Gastroesophageal sphincter (tissue), 4 donors: Measurements from ENCODE around the gene TMEM208. TPM values are rescaled to one million over a fixed set of nuclear protein-coding genes. Genes with fewer than 3 reads are reported as not detected.

ENCODE experiments used
- ATAC-seq: fragments of 150-250 bp; one replicate; pipeline ENCODE4 v1.9.1; 2016; ENCODE audit warnings: mild to moderate bottlenecking, moderate library complexity
- H3K27ac ChIP-seq, 4 donors: fragments of 200-600 bp; sonication (generic) in 3 of 4; 1 replicate in 3 of 4; 2 replicates in 1 of 4; pipeline ENCODE4 v1.5.1; 2016 to 2019
- H3K27me3 ChIP-seq: fragments of 200-600 bp; sonication (generic); one replicate; pipeline ENCODE4 v1.5.1; 2019
- H3K36me3 ChIP-seq, 2 donors: fragments of 200-600 bp; sonication (generic); one replicate each; pipeline ENCODE4 v1.5.1; 2019; ENCODE audit warnings: control low read depth in 1 of 2
- H3K4me1 ChIP-seq, 3 donors: fragments of 200-600 bp; sonication (generic); 1 replicate in 2 of 3; 2 replicates in 1 of 3; pipeline ENCODE4 v1.5.1; 2016 to 2019; ENCODE audit warnings: control low read depth in 2 of 3
- H3K4me3 ChIP-seq, 2 donors: fragments of 200-600 bp; sonication (generic); one replicate each; pipeline ENCODE4 v1.5.1; 2019; ENCODE audit warnings: mild to moderate bottlenecking in 1 of 2, moderate library complexity in 1 of 2
- H3K9me3 ChIP-seq, 3 donors: fragments of 200-600 bp; sonication (generic); one replicate each; pipeline ENCODE4 v1.5.1; 2017 to 2019; ENCODE audit warnings: control low read depth in 2 of 3
- CTCF ChIP-seq, 4 experiments: fragments of 200-600 bp in 2 of 4; fragments of 450-650 bp in 2 of 4; sonication (generic) in 1 of 4; IDR thresholded peaks; one replicate each; pipeline ENCODE4 v1.5.1; 2017 to 2019; ENCODE audit warnings: antibody characterized with exemption in 4 of 4, mild to moderate bottlenecking in 2 of 4, moderate library complexity in 2 of 4
- EP300 ChIP-seq: sonication (generic); formaldehyde crosslinking; IDR thresholded peaks from one replicate; pipeline ENCODE4 v1.6.1; 2017; ENCODE audit warnings: antibody characterized with exemption, mild to moderate bottlenecking
- POLR2A ChIP-seq, 2 donors: fragments of 450-650 bp; IDR thresholded peaks; one replicate each; pipeline ENCODE4 v1.6.1; 2017; ENCODE audit warnings: antibody characterized with exemption in 2 of 2, mild to moderate bottlenecking in 2 of 2, moderate library complexity in 1 of 2
- POLR2AphosphoS5 ChIP-seq: sonication (generic); formaldehyde crosslinking; IDR thresholded peaks from one replicate; pipeline ENCODE4 v1.6.1; 2017; ENCODE audit warnings: antibody characterized with exemption
- WGBS, 2 donors: methylation state at CpG; one replicate each; pipeline ENCODE4 v1.1.5; 2018; ENCODE audit warnings: low coverage in 1 of 2; 5-methylcytosine and 5-hydroxymethylcytosine counted together
- total RNA-seq, 4 donors: library from RNA; depleted of rRNA; stranded (reverse); fragments of >200 nt; gene quantifications; one replicate each; pipeline ENCODE4 v1.1.0, GENCODE V29; 2016

Gene TMEM208
- total RNA-seq, 4 donors from 2014 or later, result 15.4 to 34.7 (median 30.7) TPM

GRCh38 chr16:67200491-67200890 is 26.4 kb upstream of the TMEM208 start:
- Histone ChIP-seq H3K9me3 (no peaks in the 10 kb centered on the region), H3K4me1 (peaks cover 0 to 25% (median 12%) of the 10 kb centered on the region in 3 donors), H3K27ac (no peak overlapping the region), H3K4me3 (no peak overlapping the region), H3K36me3 (peaks cover 0 to 76% of the 10 kb centered on the region in 2 donors), H3K27me3 (no peaks in the 10 kb centered on the region)
- TF ChIP-seq POLR2A (IDR thresholded peaks at IDR 0.05) (no peak), CTCF (IDR thresholded peaks at IDR 0.05) (no peak), EP300 (no peak), POLR2AphosphoS5 (no peak)
- no CpG with 5 or more reads among the region's 8 CpGs for WGBS, 2 donors
- ATAC-seq, result no peak

GRCh38 chr16:67201411-67202345 is 25.3 kb upstream of the TMEM208 start:
- Histone ChIP-seq H3K27ac (no peak overlapping the region), H3K4me1 (peaks cover 0 to 24% (median 12%) of the 10 kb centered on the region in 3 donors), H3K9me3 (no peaks in the 10 kb centered on the region), H3K27me3 (no peaks in the 10 kb centered on the region), H3K4me3 (no peak overlapping the region), H3K36me3 (peaks cover 0 to 65% of the 10 kb centered on the region in 2 donors)
- no CpG with 5 or more reads among the region's 40 CpGs for WGBS, 2 donors
- no peak for TF ChIP-seq POLR2A (IDR thresholded peaks at IDR 0.05)
- TF ChIP-seq EP300, result no peak
- TF ChIP-seq CTCF (IDR thresholded peaks at IDR 0.05), result no peak
- no peak for TF ChIP-seq POLR2AphosphoS5
- no peak for ATAC-seq

- Histone ChIP-seq H3K36me3 (peaks cover 0 to 65% of the 10 kb centered on the region in 2 donors), H3K27ac (no peak overlapping the region), H3K27me3 (no peaks in the 10 kb centered on the region), H3K9me3 (no peaks in the 10 kb centered on the region), H3K4me1 (peaks cover 0 to 24% (median 12%) of the 10 kb centered on the region in 3 donors), H3K4me3 (no peak overlapping the region)
- no peak for TF ChIP-seq EP300
- no peak for TF ChIP-seq POLR2A (IDR thresholded peaks at IDR 0.05)
- no peak for TF ChIP-seq CTCF (IDR thresholded peaks at IDR 0.05)
- no peak for TF ChIP-seq POLR2AphosphoS5
- ATAC-seq, result no peak
- WGBS, 2 donors, result 80% methylated on average over 1 of the region's 12 CpGs; no CpG with 5 or more reads in 1 of the 2 donors
These were observed 24.5 kb upstream of the TMEM208 start for GRCh38 chr16:67202426-67202825.

- Histone ChIP-seq H3K9me3 (no peaks in the 10 kb centered on the region), H3K36me3 (peaks cover 0 to 65% of the 10 kb centered on the region in 2 donors), H3K4me1 (peaks cover 0 to 21% (median 12%) of the 10 kb centered on the region in 3 donors), H3K27me3 (no peaks in the 10 kb centered on the region), H3K4me3 (no peak overlapping the region), H3K27ac (no peak overlapping the region)
- TF ChIP-seq POLR2A (IDR thresholded peaks at IDR 0.05) (no peak), POLR2AphosphoS5 (no peak), EP300 (no peak), CTCF (IDR thresholded peaks at IDR 0.05) (no peak)
- no peak for ATAC-seq
- WGBS, 2 donors, result 92% methylated on average over 2 of the region's 23 CpGs; no CpG with 5 or more reads in 1 of the 2 donors
These were observed 23.9 kb upstream of the TMEM208 start for GRCh38 chr16:67202956-67203493.
